NOMO-1 (cell line): Measurements from ENCODE around the gene SRGAP1.
"Not testable (repeated sequence)": the region's sequence is repeated elsewhere in the genome, so short reads cannot be mapped to it uniquely, and the experiment has no call there.

Source experiments
- DNase-seq, 2 experiments: peaks; one replicate each; lab custom pipeline; 2025; ENCODE audit not compliant: unreplicated experiment in 2 of 2; lab: John Stamatoyannopoulos, UW

The SRGAP1 gene

DNA sequence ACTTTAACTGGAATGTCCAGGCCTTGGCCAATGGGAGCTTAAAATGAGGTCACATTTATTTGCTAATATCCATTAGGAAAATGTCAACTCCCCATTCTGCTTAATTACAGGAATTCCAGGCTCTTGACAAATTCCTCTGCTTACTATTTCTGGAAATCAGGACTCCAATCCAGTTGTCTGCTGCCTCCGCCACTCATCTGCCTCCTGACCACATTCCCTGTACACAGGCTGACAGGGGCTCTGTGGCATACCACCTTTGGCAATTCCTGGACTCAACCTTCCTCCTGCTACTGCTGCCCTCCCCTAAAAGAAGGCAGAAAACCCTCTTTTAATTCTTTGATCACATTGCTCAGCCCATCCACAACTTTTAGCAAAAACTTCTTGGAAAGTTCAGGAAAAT lies 339.7 kb downstream of the SRGAP1 start:
- DNase-seq, result no peak

DNA sequence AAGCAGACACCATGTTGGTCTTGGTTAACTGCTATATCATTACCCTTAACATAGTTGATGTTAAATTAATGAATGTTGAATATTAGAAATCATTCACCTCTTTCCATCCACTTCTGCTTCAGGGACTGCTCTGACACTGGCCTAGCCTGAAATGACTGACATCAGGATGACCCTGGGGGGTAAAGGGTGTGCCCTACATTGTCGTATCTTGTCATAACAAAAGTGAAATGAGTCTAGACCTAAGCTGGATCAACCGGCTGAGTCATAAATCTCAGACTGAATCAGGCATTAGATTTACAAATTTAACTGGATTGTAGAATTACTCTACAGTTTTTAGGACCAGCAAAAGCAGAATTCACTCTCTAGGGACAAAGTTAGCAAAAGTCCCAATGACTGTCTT lies 342.3 kb downstream of the SRGAP1 start:
- no peak for DNase-seq

DNA sequence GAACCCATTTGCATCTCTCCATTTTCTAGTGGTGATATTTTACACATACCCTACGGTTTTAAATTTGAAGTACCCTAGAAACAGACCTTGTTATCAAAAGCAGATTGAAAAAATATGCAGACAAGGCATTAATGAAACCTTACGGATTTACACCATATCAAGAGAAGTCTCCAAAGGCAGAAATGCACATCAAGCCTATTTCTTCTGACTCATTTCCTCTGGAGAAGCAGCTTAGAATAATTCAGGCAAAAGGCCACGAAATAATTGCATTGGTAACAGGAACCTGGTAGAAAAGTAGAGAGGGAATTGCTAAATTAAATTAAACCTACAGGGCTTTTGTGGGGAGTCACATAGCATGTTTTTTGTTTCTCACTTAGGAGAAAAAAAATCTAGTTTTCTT lies 342.9 kb downstream of the SRGAP1 start:
- DNase-seq, result peak; percentile 40 to 62

DNA sequence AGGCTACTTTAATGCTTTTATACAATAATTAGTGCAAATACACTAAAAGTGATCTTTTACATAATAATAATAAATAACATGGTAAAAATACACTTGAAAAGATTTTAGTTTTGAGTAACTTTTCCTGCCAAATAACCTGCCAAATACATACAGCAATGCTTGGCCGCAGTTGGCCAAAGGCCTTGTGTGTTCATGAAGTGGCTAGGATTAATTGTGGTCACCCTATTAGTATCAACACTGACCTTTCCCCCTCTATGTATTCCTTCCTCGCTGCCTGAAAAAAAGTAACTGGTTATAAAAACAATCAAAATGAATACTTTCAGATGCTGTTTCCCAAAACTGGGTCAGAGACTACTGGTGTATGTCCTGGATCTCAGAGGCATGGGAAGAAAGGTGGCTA lies 343.3 kb downstream of the SRGAP1 start:
- no peak for DNase-seq

DNA sequence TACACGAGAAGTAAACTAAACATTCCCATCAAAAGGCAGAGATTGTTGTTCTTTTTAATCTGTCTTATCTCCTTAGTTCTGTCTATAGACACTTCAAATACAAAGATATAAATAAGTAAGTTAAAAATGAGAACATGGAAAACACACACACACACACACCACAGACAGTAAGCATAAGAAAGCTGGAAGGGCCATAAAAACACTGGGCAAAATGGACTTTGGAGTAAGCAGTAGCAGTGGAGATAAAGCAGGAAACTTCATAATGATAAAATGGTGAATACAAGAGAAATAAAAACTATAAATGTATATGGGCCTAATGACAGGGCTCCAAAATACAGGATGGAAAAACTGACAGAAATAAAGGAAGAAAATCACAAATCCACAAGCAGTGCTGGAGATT lies 345.0 kb downstream of the SRGAP1 start:
- no peak for DNase-seq

DNA sequence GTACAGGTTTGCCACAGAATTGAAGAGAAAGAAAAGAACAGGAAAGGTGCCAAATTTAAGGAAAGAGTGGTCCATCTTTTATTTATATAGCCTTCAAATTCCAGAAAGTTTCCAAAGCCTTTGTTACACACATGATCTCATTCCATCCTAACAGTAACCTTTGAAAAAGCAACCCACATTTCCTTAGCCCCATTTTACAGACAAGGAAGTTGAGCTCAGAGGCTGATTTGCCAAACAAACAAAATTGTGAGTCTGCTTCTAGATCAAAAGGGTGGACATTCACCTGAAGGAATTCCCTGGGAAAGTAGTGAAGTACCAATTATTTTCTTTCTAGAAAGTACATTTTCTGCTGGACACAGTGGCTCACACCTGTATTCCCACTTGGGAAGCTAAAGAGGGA lies 345.6 kb downstream of the SRGAP1 start:
- DNase-seq, result no peak

DNA sequence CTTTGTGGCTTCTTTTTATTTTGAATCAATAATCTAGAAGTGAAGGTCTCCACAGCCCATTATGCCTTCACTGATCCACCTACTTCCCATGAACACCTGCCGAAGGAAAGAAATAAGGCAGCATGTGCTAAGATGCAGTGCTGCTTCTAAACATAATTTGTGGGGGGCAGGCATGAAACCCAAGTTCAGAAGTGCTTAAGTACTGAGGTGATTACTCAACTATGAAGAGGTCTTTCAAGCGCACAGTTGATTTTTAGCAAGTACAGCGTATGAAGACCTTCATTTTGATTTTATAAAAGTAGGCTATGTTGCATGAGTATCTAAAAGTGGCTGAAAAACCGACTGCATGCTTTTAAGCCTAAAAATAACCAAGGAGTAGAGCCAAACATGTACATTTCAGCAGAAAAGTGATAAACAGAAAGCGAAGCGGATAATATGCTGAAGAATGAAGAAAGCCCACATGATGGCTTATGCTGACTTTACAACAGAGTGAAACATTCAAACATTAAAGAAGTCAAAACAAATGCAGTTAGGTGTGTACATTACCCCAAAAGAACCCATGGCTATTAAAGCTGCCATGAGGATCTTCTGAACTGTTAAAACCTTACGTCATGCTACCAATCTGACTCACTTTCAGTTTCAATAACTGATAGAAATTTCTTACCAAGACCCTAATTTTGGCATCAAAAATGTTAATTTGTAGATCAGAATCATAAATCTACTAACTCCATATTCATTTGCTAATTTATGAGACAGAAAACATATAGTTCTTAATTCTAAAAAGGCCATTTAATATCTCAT lies 348.3 kb downstream of the SRGAP1 start:
- no peak for DNase-seq

DNA sequence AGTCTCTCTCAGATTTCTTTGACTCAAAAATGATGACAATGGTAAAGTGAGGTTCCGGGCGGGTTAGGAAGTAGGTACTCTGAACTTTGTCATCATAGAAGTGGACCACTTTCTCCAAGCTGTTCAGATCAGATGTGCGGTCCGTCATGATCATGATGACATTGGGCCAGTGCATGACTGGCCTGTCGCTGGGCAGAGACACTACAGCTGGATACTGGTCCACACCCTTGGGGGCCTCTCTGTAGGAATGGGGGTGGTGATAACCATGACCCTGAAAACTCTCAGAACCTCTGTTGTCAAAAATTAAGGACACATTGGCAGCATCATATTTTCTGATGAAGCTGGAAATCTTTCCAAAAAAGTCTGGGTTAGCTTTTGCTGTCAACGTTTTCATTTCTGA lies 349.4 kb downstream of the SRGAP1 start:
- no peak for DNase-seq

DNA sequence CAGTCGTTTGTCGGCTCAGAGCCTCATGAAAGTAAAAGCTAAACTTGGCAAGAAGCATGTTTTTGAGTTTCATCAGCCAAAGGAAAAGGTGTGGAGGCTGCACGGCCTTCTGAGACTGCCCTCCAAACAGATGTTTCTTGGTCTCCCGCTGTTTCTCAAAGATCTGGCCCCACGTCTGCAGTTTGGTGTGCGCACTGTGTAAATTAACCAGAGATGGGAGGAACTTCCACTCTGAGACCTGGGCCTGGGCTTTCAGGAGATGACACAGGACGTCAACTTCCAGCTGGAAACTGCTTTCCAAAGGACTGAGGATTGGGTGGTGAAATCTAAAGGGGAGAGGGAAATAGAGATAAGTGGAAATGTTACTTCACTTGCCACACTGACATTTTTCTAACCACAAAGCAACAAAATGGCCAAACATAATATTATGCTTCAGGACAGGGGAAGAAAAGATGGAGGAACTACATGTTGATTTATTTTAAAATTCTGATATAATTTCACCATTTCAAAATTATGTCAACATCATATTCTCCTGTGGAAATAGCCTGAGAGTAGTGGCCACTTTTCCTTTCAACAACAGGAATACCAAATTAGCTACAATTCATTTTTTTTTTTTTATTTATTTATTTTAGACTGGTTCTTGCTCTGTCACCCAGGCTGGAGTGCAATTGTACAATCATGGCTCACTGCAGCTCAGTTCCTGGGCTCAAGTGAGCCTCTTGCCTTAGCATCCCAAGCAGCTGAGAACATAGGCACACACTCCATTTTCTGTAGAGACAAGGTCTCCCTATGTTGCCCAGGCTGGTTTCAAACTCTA lies 350.0 kb downstream of the SRGAP1 start:
- no peak for DNase-seq

DNA sequence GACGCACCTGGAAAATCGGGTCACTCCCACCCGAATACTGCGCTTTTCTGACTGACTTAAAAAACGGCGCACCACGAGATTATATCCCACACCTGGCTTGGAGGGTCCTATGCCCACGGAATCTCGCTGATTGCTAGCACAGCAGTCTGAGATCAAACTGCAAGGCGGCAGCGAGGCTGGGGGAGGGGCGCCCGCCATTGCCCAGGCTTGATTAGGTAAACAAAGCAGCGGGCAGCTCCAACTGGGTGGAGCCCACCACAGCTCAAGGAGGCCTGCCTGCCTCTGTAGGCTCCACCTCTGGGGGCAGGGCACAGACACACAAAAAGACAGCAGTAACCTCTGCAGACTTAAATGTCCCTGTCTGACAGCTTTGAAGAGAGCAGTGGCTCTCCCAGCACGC lies 351.3 kb downstream of the SRGAP1 start:
- not testable (repeated sequence) for DNase-seq

DNA sequence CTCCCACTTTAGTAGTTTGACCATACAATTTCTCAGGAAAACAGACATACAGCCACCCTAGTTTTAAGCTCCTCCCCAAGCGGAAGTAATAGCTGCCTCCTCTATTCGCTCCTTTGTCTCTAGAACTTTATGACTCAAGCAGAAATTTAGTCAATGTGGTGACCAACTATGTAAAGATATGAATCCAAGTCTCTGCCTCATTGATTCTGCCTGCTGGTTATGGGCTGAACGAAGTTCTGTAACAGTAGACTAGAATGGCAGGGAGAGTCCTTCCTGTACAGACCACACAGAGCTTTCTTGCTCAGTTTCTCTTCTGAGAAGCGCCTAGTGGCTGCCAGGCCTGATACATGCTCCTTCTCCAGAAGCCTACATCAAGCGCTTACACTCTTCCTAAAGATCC lies 358.5 kb downstream of the SRGAP1 start:
- no peak for DNase-seq

DNA sequence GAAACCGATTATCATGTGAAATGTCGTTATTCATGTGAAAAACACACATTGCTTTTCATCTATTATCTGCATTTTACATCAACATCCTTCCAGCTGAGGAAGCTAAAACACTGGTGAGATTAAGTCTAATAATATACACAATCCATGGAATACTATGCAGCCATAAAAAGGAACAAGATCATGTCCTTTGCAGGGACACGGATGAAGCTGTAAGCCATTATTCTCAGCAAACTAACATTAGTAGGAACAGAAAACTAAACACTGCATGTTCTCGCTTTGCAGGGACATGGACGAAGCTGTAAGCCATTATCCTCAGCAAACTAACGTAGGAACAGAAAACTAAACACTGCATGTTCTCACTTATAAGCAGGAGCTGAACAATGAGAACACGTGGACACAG lies 359.3 kb downstream of the SRGAP1 start:
- DNase-seq, result no peak

DNA sequence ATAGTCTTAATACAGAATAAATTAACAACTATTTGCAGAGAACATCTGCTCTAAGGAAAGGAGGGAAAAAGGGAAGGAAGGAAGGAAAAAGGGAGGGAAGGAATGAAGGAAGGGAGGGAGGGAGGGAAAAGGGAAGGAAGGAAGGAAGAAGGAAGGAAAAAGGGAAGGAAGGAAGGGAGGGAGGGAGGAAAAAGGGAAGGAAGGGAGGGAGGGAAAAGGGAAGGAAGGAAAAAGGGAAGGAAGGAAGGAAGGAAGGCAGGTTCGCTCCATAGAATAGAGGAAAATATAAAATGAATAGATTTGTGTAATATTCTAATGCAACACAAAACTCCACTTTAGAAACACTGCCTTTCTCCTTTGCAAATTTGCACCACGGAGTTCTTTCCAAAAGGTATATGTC lies 361.0 kb downstream of the SRGAP1 start:
- DNase-seq, result no peak

DNA sequence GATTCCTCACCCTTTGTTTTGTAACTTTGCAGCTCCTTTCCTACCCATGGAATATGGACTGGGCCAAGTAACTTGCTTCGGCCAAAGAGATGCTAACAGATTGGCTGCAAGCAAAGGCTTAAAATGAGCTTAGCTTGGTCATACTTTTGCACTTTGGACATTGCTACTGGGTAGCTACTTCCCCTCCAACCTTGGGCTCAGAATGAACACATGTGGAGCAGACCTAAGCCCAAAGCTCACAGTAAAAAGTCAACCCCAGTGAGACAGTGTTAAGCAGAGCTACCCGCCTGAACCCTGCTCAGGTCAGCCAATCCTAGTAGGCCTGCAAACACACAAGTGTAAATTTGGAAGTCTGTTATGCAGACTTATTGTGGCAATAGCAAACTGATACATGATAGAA lies 363.0 kb downstream of the SRGAP1 start:
- DNase-seq, result no peak
